Body of pancreas (tissue), 4 donors: ENCODE data around the gene P2RX6.

ENCODE experiments used
- POLR2A ChIP-seq, 3 donors: fragments of 450-650 bp; IDR thresholded peaks; one replicate each; pipeline ENCODE4 v1.6.1; 2016; ENCODE audit warnings: antibody characterized with exemption in 3 of 3, mild to moderate bottlenecking in 2 of 3
- TF ChIP-seq, protein P1 (sequence below), 7 experiments: fragments of 450-650 bp in 4 of 7; fragments of 200-600 bp in 3 of 7; sonication (generic) in 3 of 7; IDR thresholded peaks; one replicate each; pipeline ENCODE4 v1.5.1; 2016 to 2019; ENCODE audit warnings: antibody characterized with exemption in 7 of 7

DNA sequence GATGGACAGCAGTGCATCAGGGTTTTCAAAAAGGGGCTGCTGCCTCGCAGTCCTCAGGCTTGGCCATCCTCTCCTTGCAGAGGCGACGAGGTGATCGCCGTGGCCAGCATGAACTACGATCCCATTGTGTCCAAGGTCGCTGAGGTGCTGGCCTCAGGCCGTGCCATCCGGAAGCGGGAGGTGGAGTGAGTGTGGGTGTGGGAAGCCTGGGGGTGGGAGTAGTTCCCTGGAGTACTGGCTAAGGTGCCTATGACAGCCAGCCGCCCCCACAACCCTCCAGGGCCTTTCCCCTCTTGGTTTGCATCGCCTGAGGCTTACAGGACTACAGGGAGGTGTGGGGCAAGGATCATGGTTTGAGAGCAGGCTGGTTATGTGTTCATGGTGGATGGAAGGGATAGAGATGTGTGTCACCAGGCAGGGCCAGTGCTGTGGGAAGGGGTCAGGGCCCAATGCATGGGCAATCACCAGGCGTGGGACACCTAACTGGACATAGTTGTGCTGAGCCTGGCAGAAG is 35.0 kb upstream of the P2RX6 start:
- TF ChIP-seq, protein P1, sequence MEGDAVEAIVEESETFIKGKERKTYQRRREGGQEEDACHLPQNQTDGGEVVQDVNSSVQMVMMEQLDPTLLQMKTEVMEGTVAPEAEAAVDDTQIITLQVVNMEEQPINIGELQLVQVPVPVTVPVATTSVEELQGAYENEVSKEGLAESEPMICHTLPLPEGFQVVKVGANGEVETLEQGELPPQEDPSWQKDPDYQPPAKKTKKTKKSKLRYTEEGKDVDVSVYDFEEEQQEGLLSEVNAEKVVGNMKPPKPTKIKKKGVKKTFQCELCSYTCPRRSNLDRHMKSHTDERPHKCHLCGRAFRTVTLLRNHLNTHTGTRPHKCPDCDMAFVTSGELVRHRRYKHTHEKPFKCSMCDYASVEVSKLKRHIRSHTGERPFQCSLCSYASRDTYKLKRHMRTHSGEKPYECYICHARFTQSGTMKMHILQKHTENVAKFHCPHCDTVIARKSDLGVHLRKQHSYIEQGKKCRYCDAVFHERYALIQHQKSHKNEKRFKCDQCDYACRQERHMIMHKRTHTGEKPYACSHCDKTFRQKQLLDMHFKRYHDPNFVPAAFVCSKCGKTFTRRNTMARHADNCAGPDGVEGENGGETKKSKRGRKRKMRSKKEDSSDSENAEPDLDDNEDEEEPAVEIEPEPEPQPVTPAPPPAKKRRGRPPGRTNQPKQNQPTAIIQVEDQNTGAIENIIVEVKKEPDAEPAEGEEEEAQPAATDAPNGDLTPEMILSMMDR (IDR thresholded peaks at IDR 0.05) = no peak
- TF ChIP-seq POLR2A (IDR thresholded peaks at IDR 0.05) = no peak
